ENCODE data around the gene OAS2.

Gene OAS2

GRCh38 chr12:113051759-113052158 is 73.4 kb downstream of the OAS2 start:
- H3K36me3 ChIP-seq (ENCODE audit: insufficient read depth, low read length): no peaks in the 10 kb centered on the region
- H3K4me3 ChIP-seq (ENCODE audit: low read depth, low read length, poor library complexity, severe bottlenecking): peak overlapping the region; percentile 14
- no peaks in the 10 kb centered on the region for H3K9me3 ChIP-seq (ENCODE audit: low read length)
- no peaks in the 10 kb centered on the region for H4K20me1 ChIP-seq (ENCODE audit: insufficient read depth, low read length)
- H3K9ac ChIP-seq (ENCODE audit: low read length): peak overlapping the region; percentile 66; the same call in 1 of the 2 replicates
- peaks cover 11% of the 10 kb centered on the region for H3K79me2 ChIP-seq (ENCODE audit: insufficient read depth, low read length)
- H2AFZ ChIP-seq (ENCODE audit: low read length): no peak overlapping the region
- H3F3A ChIP-seq (ENCODE audit: insufficient read depth, low read length): peaks cover 13% of the 10 kb centered on the region; the same call in 1 of the 2 replicates
- H3K4me1 ChIP-seq (ENCODE audit: insufficient read depth, low read length, severe bottlenecking): peaks cover 80% of the 10 kb centered on the region
- TF ChIP-seq EZH2 (IDR thresholded peaks at IDR 0.05; ENCODE audit: borderline replicate concordance, low read length): no peak
- TF ChIP-seq CTCF (IDR thresholded peaks at IDR 0.05; ENCODE audit: low read length): no peak
- H3K4me2 ChIP-seq (ENCODE audit: low read length): peak overlapping the region; percentile 55
- H3K27ac ChIP-seq (ENCODE audit: low read depth, low read length, poor library complexity, severe bottlenecking): peak overlapping the region; percentile 99
- H3K9me2 ChIP-seq (ENCODE audit: low read depth, low read length): no peaks in the 10 kb centered on the region
- no peaks in the 10 kb centered on the region for H3K27me3 ChIP-seq (ENCODE audit: insufficient read depth, low read length)

GRCh38 chr12:113052326-113052725 is 74.0 kb downstream of the OAS2 start:
- peaks cover 80% of the 10 kb centered on the region for H3K4me1 ChIP-seq (ENCODE audit: insufficient read depth, low read length, severe bottlenecking)
- peaks cover 16% of the 10 kb centered on the region for H3K79me2 ChIP-seq (ENCODE audit: insufficient read depth, low read length)
- peak overlapping the region; percentile 66 for H3K9ac ChIP-seq (ENCODE audit: low read length)
- no peaks in the 10 kb centered on the region for H3K27me3 ChIP-seq (ENCODE audit: insufficient read depth, low read length)
- no peaks in the 10 kb centered on the region for H4K20me1 ChIP-seq (ENCODE audit: insufficient read depth, low read length)
- H3K36me3 ChIP-seq (ENCODE audit: insufficient read depth, low read length): peaks cover 5% of the 10 kb centered on the region
- H3K4me2 ChIP-seq (ENCODE audit: low read length): peak overlapping the region; percentile 55
- TF ChIP-seq CTCF (IDR thresholded peaks at IDR 0.05; ENCODE audit: low read length) (no peak), EZH2 (IDR thresholded peaks at IDR 0.05; ENCODE audit: borderline replicate concordance, low read length) (no peak)
- H3F3A ChIP-seq (ENCODE audit: insufficient read depth, low read length): peaks cover 13% of the 10 kb centered on the region; the same call in 1 of the 2 replicates
- no peaks in the 10 kb centered on the region for H3K9me3 ChIP-seq (ENCODE audit: low read length)
- H3K4me3 ChIP-seq (ENCODE audit: low read depth, low read length, poor library complexity, severe bottlenecking): peak overlapping the region; percentile 14
- no peaks in the 10 kb centered on the region for H3K9me2 ChIP-seq (ENCODE audit: low read depth, low read length)
- H2AFZ ChIP-seq (ENCODE audit: low read length): no peak overlapping the region
- H3K27ac ChIP-seq (ENCODE audit: low read depth, low read length, poor library complexity, severe bottlenecking): peak overlapping the region; percentile 99

- Histone ChIP-seq H3K4me2 (ENCODE audit: low read length) (peak overlapping the region; percentile 97), H3K9me3 (ENCODE audit: low read length) (no peaks in the 10 kb centered on the region), H3K4me3 (ENCODE audit: low read depth, low read length, poor library complexity, severe bottlenecking) (peak overlapping the region; percentile 73), H3F3A (ENCODE audit: insufficient read depth, low read length) (peaks cover 13% of the 10 kb centered on the region; the same call in 1 of the 2 replicates), H3K36me3 (ENCODE audit: insufficient read depth, low read length) (peaks cover 31% of the 10 kb centered on the region), H3K9ac (ENCODE audit: low read length) (peak overlapping the region; percentile 85), H2AFZ (ENCODE audit: low read length) (no peak overlapping the region), H3K4me1 (ENCODE audit: insufficient read depth, low read length, severe bottlenecking) (peaks cover 73% of the 10 kb centered on the region), H3K79me2 (ENCODE audit: insufficient read depth, low read length) (peaks cover 43% of the 10 kb centered on the region), H4K20me1 (ENCODE audit: insufficient read depth, low read length) (no peaks in the 10 kb centered on the region), H3K27me3 (ENCODE audit: insufficient read depth, low read length) (no peaks in the 10 kb centered on the region), H3K27ac (ENCODE audit: low read depth, low read length, poor library complexity, severe bottlenecking) (peak overlapping the region; percentile 99), H3K9me2 (ENCODE audit: low read depth, low read length) (no peaks in the 10 kb centered on the region)
- TF ChIP-seq EZH2 (IDR thresholded peaks at IDR 0.05; ENCODE audit: borderline replicate concordance, low read length): no peak
Measured at GRCh38 chr12:113054948-113055486, 76.7 kb downstream of the OAS2 start.

Measured in OCI-LY1 (cell line).